ENCODE results near the gene CDH11.

The CDH11 gene

GRCh38 chr16:65116216-65116615, 5.6 kb downstream of the CDH11 start:
- DNase-seq, result no peak

GRCh38 chr16:65114527-65114926, 7.3 kb downstream of the CDH11 start:
- DNase-seq, result no peak

- no peak for DNase-seq
These were observed 8.4 kb downstream of the CDH11 start for GRCh38 chr16:65113441-65113840.

GRCh38 chr16:65111306-65111705, 10.6 kb downstream of the CDH11 start:
- DNase-seq, result no peak

GRCh38 chr16:65106757-65107156, 15.1 kb downstream of the CDH11 start:
- DNase-seq, result no peak

GRCh38 chr16:65105171-65105570, 16.7 kb downstream of the CDH11 start:
- no peak for DNase-seq

- DNase-seq, result no peak
These were observed 17.4 kb downstream of the CDH11 start for GRCh38 chr16:65104471-65104870.

- no peak for DNase-seq
These were observed 19.5 kb downstream of the CDH11 start for GRCh38 chr16:65102326-65102725.

GRCh38 chr16:65101009-65101408, 20.9 kb downstream of the CDH11 start:
- DNase-seq, result no peak

GRCh38 chr16:65099607-65100006, 22.3 kb downstream of the CDH11 start:
- no peak for DNase-seq

- no peak for DNase-seq
These were observed 22.9 kb downstream of the CDH11 start for GRCh38 chr16:65098916-65099315.

GRCh38 chr16:65097296-65097695, 24.6 kb downstream of the CDH11 start:
- no peak for DNase-seq

GRCh38 chr16:65095906-65096305, 26.0 kb downstream of the CDH11 start:
- DNase-seq, result no peak

- DNase-seq, result no peak
These were observed 26.7 kb downstream of the CDH11 start for GRCh38 chr16:65095090-65095728.

GRCh38 chr16:65094009-65094408, 27.9 kb downstream of the CDH11 start:
- DNase-seq, result no peak

- no peak for DNase-seq
These were observed 38.6 kb downstream of the CDH11 start for GRCh38 chr16:65083164-65083857.

GRCh38 chr16:65079549-65079948, 42.3 kb downstream of the CDH11 start:
- DNase-seq, result no peak

GRCh38 chr16:65077181-65077580, 44.7 kb downstream of the CDH11 start:
- no peak for DNase-seq

GRCh38 chr16:65075877-65076276, 46.0 kb downstream of the CDH11 start:
- DNase-seq, result no peak

- DNase-seq, result no peak
These were observed 50.2 kb downstream of the CDH11 start for GRCh38 chr16:65071433-65072311.

- no peak for DNase-seq
These were observed 50.9 kb downstream of the CDH11 start for GRCh38 chr16:65070831-65071432.

- DNase-seq, result no peak
These were observed 52.1 kb downstream of the CDH11 start for GRCh38 chr16:65069766-65070165.

GRCh38 chr16:65069065-65069464, 52.8 kb downstream of the CDH11 start:
- DNase-seq, result no peak
